ENCODE measurements around the gene HPSE. TPM values are rescaled to one million over a fixed set of nuclear protein-coding genes. Genes with fewer than 3 reads are reported as not detected.

The HPSE gene
- total and polyA plus RNA-seq, 2 of the 8 experiments (the other 6 are each of a cell fraction or from before 2014, with no cell fraction given): 1.5 to 5.0 TPM

DNA sequence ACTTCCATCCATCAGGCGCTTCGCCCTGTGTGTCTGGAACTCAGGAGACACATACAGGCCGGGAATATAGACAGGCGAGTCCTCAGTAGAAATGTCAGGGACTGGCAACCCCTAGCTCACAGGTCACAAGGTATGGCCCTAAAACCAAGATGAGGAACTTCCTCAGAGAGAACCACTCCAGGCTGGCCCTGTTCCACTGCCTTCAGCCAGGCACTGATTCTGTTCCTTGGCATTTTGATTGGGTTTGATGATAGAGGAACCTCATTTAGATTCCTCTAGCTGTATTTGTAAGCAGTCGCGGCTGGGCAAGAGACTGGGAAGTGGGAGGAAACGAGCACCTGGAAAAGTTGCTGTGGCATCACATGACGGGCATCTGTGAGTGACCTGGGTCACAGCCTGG, 8.1 kb downstream of the HPSE start:
- Histone ChIP-seq H2BK5ac (ENCODE audit: low read depth, low read length) (no peak overlapping the region), H3K9ac (replicated peaks in 1 of 4; ENCODE audit: extremely low read depth in 1 of 4, low read depth in 3 of 4, low read length in 3 of 4) (no peak overlapping the region), H4K91ac (replicated peaks; ENCODE audit: insufficient read length, low read length) (no peak overlapping the region), H2BK120ac (replicated peaks; ENCODE audit: low read depth, low read length) (no peak overlapping the region), H3K4me3 (ENCODE audit: extremely low read depth in 1 of 4, insufficient read depth in 2 of 4, low read depth in 3 of 4, low read length in 4 of 4) (no peak overlapping the region), H2BK20ac (ENCODE audit: low read length) (no peak overlapping the region), H3K56ac (replicated peaks; ENCODE audit: insufficient read length, low read depth, low read length) (no peak overlapping the region), H2AK5ac (ENCODE audit: low read depth, low read length) (no peak overlapping the region), H3K18ac (ENCODE audit: extremely low read depth, low read length) (no peak overlapping the region), H4K8ac (ENCODE audit: extremely low read depth, insufficient read depth, low read length) (no peak overlapping the region), H3K4me1 (replicated peaks in 1 of 4; ENCODE audit: control insufficient read depth in 3 of 4, insufficient read depth in 4 of 4, low read length in 3 of 4) (no peaks in the 10 kb centered on the region), H4K20me1 (replicated peaks in 1 of 2; ENCODE audit: control insufficient read depth in 1 of 2, insufficient read depth in 2 of 2, low read length in 2 of 2) (no peaks in the 10 kb centered on the region), H4K5ac (ENCODE audit: insufficient read length, low read depth, low read length) (no peak overlapping the region), H3K36me3 (ENCODE audit: control insufficient read depth in 2 of 4, insufficient read depth in 4 of 4, low read length in 3 of 4) (no peaks in the 10 kb centered on the region), H2BK15ac (ENCODE audit: low read length) (no peak overlapping the region), H3K14ac (ENCODE audit: insufficient read length) (no peak overlapping the region), H3K4me2 (ENCODE audit: insufficient read depth in 1 of 2, low read depth in 2 of 2, low read length in 2 of 2) (no peak overlapping the region), H3K79me2 (ENCODE audit: control insufficient read depth in 1 of 2, insufficient read depth in 2 of 2, low read length in 2 of 2) (no peaks in the 10 kb centered on the region), H3K23me2 (ENCODE audit: low read depth, low read length) (peaks cover 4% of the 10 kb centered on the region), H2AFZ (ENCODE audit: low read length) (no peak overlapping the region), H3K27me3 (replicated peaks in 1 of 4; ENCODE audit: control insufficient read depth in 3 of 4, extremely low read depth in 1 of 4, insufficient read depth in 3 of 4, low read length in 3 of 4) (no peaks in the 10 kb centered on the region), H3K9me3 (ENCODE audit: insufficient read depth in 2 of 2, low read depth in 1 of 2, low read length in 1 of 2) (no peaks in the 10 kb centered on the region), H3K4ac (replicated peaks; ENCODE audit: insufficient read length, low read depth, low read length) (no peak overlapping the region), H2BK12ac (ENCODE audit: low read depth, low read length) (no peak overlapping the region), H3K27ac (ENCODE audit: low read depth, low read length) (no peak overlapping the region), H3K79me1 (ENCODE audit: low read depth, low read length) (no peaks in the 10 kb centered on the region), H3K23ac (ENCODE audit: insufficient read length) (no peak overlapping the region)
- POLR2A ChIA-PET (ENCODE audit: partially characterized antibody): interaction anchor here (1.0 kb wide), 1 partner anchor 42 kb away, joined by 3 read pairs; the partner anchor contains the start of gene COQ2
- CTCF ChIA-PET (ENCODE audit: partially characterized antibody): interaction anchor here (1.3 to 1.7 kb wide), 5 partner anchors 11 to 36 kb away, joined by 4 to 6 read pairs (median 5); no protein-coding TSS in a partner anchor
- FAIRE-seq (no peak), DNase-seq (ENCODE audit: low read depth in 1 of 2, low spot score in 2 of 2) (no peak)
- 95% methylated on average over 8 of the region's 8 CpGs; no CpG with 5 or more reads in 1 of the 2 experiments for WGBS, 2 experiments (ENCODE audit: extremely low coverage in 1 of 2, insufficient coverage in 1 of 2, insufficient read length in 1 of 2, insufficient replicate concordance in 2 of 2, low coverage in 1 of 2, low lambda C conversion rate in 2 of 2, missing lambda C conversion rate in 1 of 2)
- TF ChIP-seq RFX5 (IDR thresholded peaks at IDR 0.05; ENCODE audit: borderline replicate concordance, low read depth, low read length) (no peak), YY1 (IDR thresholded peaks at IDR 0.05; ENCODE audit: low read depth, low read length) (no peak), RNF2 (IDR thresholded peaks at IDR 0.05; ENCODE audit: borderline replicate concordance, low read depth, low read length, missing control alignments, poor library complexity, severe bottlenecking) (no peak), CHD1 (IDR thresholded peaks at IDR 0.05; ENCODE audit: low read depth, low read length) (no peak), BRCA1 (IDR thresholded peaks at IDR 0.05; ENCODE audit: low read depth, low read length) (no peak), SP2 (IDR thresholded peaks at IDR 0.05; ENCODE audit: low read length) (no peak), SIN3A (conservative IDR thresholded peaks at IDR 0.05 in 1 of 2, IDR thresholded peaks at IDR 0.05 in 1 of 2; ENCODE audit: low read depth in 1 of 2, low read length in 2 of 2) (no peak)
- TF ChIP-seq, protein P1, sequence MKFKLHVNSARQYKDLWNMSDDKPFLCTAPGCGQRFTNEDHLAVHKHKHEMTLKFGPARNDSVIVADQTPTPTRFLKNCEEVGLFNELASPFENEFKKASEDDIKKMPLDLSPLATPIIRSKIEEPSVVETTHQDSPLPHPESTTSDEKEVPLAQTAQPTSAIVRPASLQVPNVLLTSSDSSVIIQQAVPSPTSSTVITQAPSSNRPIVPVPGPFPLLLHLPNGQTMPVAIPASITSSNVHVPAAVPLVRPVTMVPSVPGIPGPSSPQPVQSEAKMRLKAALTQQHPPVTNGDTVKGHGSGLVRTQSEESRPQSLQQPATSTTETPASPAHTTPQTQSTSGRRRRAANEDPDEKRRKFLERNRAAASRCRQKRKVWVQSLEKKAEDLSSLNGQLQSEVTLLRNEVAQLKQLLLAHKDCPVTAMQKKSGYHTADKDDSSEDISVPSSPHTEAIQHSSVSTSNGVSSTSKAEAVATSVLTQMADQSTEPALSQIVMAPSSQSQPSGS (IDR thresholded peaks at IDR 0.05; ENCODE audit: low read length): no peak
- TF ChIP-seq, protein P2, sequence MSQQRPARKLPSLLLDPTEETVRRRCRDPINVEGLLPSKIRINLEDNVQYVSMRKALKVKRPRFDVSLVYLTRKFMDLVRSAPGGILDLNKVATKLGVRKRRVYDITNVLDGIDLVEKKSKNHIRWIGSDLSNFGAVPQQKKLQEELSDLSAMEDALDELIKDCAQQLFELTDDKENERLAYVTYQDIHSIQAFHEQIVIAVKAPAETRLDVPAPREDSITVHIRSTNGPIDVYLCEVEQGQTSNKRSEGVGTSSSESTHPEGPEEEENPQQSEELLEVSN (IDR thresholded peaks at IDR 0.05): no peak
- TF ChIP-seq, protein P3, sequence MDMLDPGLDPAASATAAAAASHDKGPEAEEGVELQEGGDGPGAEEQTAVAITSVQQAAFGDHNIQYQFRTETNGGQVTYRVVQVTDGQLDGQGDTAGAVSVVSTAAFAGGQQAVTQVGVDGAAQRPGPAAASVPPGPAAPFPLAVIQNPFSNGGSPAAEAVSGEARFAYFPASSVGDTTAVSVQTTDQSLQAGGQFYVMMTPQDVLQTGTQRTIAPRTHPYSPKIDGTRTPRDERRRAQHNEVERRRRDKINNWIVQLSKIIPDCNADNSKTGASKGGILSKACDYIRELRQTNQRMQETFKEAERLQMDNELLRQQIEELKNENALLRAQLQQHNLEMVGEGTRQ (IDR thresholded peaks at IDR 0.05; ENCODE audit: low read length): no peak
